SK-N-SH treated with all-trans-retinoic acid at 6 μM for 48 hours (cell line): Measurements from ENCODE around the gene ZNF135.

ENCODE experiments used
- ARNTL ChIP-seq: fragments of 450-650 bp; formaldehyde crosslinking; IDR thresholded peaks from 2 replicates; pipeline ENCODE4 v1.5.0; 2020; ENCODE audit warnings: low read depth, mild to moderate bottlenecking, moderate library complexity, borderline replicate concordance
- BACH2 ChIP-seq: fragments of 250-450 bp; sonication (Bioruptor Pico); IDR thresholded peaks from 2 replicates; pipeline ENCODE4 v1.9.0; 2021; ENCODE audit warnings: mild to moderate bottlenecking, borderline replicate concordance
- CSDC2 ChIP-seq: fragments of 250-450 bp; sonication (Bioruptor Pico); IDR thresholded peaks from 2 replicates; pipeline ENCODE4 v1.5.0; 2020; ENCODE audit warnings: mild to moderate bottlenecking, moderate library complexity
- ESRRG ChIP-seq: fragments of 250-450 bp; sonication (Bioruptor Pico); IDR thresholded peaks from 2 replicates; pipeline ENCODE4 v1.6.1; 2021; ENCODE audit warnings: mild to moderate bottlenecking
- GLIS3 ChIP-seq: fragments of 250-450 bp; sonication (Bioruptor Pico); IDR thresholded peaks from 2 replicates; pipeline ENCODE4 v1.5.0; 2020; ENCODE audit warnings: mild to moderate bottlenecking, moderate library complexity
- PATZ1 ChIP-seq: fragments of 250-450 bp; sonication (Bioruptor Pico); IDR thresholded peaks from 2 replicates; pipeline ENCODE4 v1.8.0; 2020; ENCODE audit warnings: mild to moderate bottlenecking, moderate library complexity, borderline replicate concordance
- PPARA ChIP-seq: fragments of 250-450 bp; sonication (Bioruptor Pico); IDR thresholded peaks from 2 replicates; pipeline ENCODE4 v1.5.0; 2020; ENCODE audit warnings: mild to moderate bottlenecking, borderline replicate concordance
- RARB ChIP-seq: fragments of 250-450 bp; sonication (Bioruptor Pico); IDR thresholded peaks from 2 replicates; pipeline ENCODE4 v1.8.0; 2021; ENCODE audit warnings: mild to moderate bottlenecking, moderate library complexity
- TCF4 ChIP-seq: fragments of 250-450 bp; sonication (Bioruptor Pico); IDR thresholded peaks from 2 replicates; pipeline ENCODE4 v1.8.0; 2021; ENCODE audit warnings: mild to moderate bottlenecking, moderate library complexity, borderline replicate concordance
- TOX ChIP-seq: fragments of 250-450 bp; sonication (Bioruptor Pico); IDR thresholded peaks from 2 replicates; pipeline ENCODE4 v1.8.0; 2021; ENCODE audit warnings: mild to moderate bottlenecking, moderate library complexity, borderline replicate concordance
- ZFP3 ChIP-seq: fragments of 250-450 bp; sonication (Bioruptor Pico); IDR thresholded peaks from 2 replicates; pipeline ENCODE4 v1.5.0; 2020; ENCODE audit warnings: mild to moderate bottlenecking, moderate library complexity
- ZNF8 ChIP-seq: fragments of 450-650 bp; formaldehyde crosslinking; IDR thresholded peaks from 2 replicates; pipeline ENCODE4 v1.5.0; 2020; ENCODE audit warnings: mild to moderate bottlenecking, moderate library complexity
- TF ChIP-seq, protein P1 (sequence below): fragments of 250-450 bp; sonication (Bioruptor Pico); IDR thresholded peaks from 2 replicates; pipeline ENCODE4 v1.5.1; 2020; ENCODE audit warnings: low read depth, mild to moderate bottlenecking, moderate library complexity

GRCh38 chr19:58098682-58098998 is 39.6 kb downstream of the ZNF135 start:
- TF ChIP-seq CSDC2 (CRISPR knock-in tag) (no peak), GLIS3 (CRISPR knock-in tag) (no peak), ZNF8 (no peak), PPARA (CRISPR knock-in tag) (no peak), PATZ1 (CRISPR knock-in tag) (no peak), ZFP3 (CRISPR knock-in tag) (no peak), RARB (CRISPR knock-in tag) (no peak), ESRRG (no peak), ARNTL (CRISPR knock-in tag) (no peak), BACH2 (CRISPR knock-in tag) (no peak), TOX (CRISPR knock-in tag) (no peak), TCF4 (no peak)
- TF ChIP-seq, protein P1, sequence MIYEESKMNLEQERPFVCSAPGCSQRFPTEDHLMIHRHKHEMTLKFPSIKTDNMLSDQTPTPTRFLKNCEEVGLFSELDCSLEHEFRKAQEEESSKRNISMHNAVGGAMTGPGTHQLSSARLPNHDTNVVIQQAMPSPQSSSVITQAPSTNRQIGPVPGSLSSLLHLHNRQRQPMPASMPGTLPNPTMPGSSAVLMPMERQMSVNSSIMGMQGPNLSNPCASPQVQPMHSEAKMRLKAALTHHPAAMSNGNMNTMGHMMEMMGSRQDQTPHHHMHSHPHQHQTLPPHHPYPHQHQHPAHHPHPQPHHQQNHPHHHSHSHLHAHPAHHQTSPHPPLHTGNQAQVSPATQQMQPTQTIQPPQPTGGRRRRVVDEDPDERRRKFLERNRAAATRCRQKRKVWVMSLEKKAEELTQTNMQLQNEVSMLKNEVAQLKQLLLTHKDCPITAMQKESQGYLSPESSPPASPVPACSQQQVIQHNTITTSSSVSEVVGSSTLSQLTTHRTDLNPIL (CRISPR knock-in tag): no peak
